Measurements from ENCODE around the gene FGF12.
"Not testable (repeated sequence)": the region's sequence is repeated elsewhere in the genome, so short reads cannot be mapped to it uniquely, and the experiment has no call there.

The FGF12 gene

GRCh38 chr3:192737506-192737905 is 10.2 kb upstream of the FGF12 start:
- no peaks in the 10 kb centered on the region for H3K27me3 ChIP-seq (ENCODE audit: control insufficient read depth in 1 of 2, insufficient read depth in 2 of 2, low read length in 2 of 2)
- H3K9me3 ChIP-seq (ENCODE audit: control insufficient read depth in 1 of 2, low read length in 2 of 2), result no peaks in the 10 kb centered on the region
- H3K4me3 ChIP-seq (ENCODE audit: low read depth in 1 of 2, low read length in 2 of 2), result no peak overlapping the region
- H3K4me1 ChIP-seq (ENCODE audit: control insufficient read depth in 1 of 2, insufficient read depth in 2 of 2, low read length in 2 of 2), result no peaks in the 10 kb centered on the region
- H3K36me3 ChIP-seq (ENCODE audit: control insufficient read depth in 1 of 2, insufficient read depth in 2 of 2, low read length in 2 of 2), result no peaks in the 10 kb centered on the region
- H3K9ac ChIP-seq (ENCODE audit: low read depth in 1 of 2, low read length in 2 of 2), result no peak overlapping the region
- no peak overlapping the region for H3K27ac ChIP-seq (ENCODE audit: low read depth, low read length)

DNA sequence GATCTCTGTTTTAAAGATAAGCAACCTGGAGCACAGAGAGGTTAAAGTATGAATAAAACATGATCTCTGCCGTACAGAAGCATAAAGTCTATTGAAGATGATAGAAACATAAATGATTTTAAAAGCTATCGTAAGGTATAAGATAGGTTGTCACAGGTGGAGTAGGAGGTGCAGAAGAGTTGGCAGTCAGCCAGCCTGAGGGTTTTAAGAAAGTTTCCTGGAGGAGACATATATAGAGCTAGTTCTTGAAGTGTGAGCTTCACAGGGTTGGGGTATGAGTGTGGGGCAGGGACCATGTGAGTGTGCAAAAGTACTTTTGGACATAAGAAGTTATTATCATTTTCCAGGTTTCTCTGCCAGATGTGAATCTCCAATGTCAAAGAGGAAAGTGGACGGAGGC is 3.9 kb upstream of the FGF12 start:
- Histone ChIP-seq H3K27ac (ENCODE audit: low read depth, low read length) (no peak overlapping the region), H3K9ac (ENCODE audit: low read depth in 1 of 2, low read length in 2 of 2) (no peak overlapping the region), H3K27me3 (ENCODE audit: control insufficient read depth in 1 of 2, insufficient read depth in 2 of 2, low read length in 2 of 2) (no peaks in the 10 kb centered on the region), H3K4me1 (ENCODE audit: control insufficient read depth in 1 of 2, insufficient read depth in 2 of 2, low read length in 2 of 2) (no peaks in the 10 kb centered on the region), H3K4me3 (ENCODE audit: low read depth in 1 of 2, low read length in 2 of 2) (no peak overlapping the region), H3K9me3 (ENCODE audit: control insufficient read depth in 1 of 2, low read length in 2 of 2) (no peaks in the 10 kb centered on the region), H3K36me3 (ENCODE audit: control insufficient read depth in 1 of 2, insufficient read depth in 2 of 2, low read length in 2 of 2) (no peaks in the 10 kb centered on the region)

DNA sequence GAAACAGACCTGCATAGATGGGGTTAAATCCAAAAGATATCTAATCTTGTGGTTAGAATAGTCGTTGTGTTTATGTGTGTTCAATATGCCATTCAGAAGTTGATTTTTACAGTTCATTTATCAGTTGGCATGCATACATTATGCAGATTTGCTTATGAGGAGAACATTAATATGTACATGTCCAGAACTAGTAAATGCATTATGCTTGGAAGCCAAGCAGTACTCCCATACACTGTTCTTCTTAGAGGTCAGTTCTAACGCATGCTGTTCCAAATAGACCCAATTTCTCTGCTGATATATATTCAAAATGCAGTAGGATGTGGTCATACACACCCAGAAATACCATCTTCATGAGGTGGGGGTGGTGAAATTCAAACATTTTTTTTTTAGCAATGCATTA is 956 bp downstream of the FGF12 start:
- no peaks in the 10 kb centered on the region for H3K9me3 ChIP-seq (ENCODE audit: control insufficient read depth in 1 of 2, low read length in 2 of 2)
- no peak overlapping the region for H3K9ac ChIP-seq (ENCODE audit: low read depth in 1 of 2, low read length in 2 of 2)
- no peaks in the 10 kb centered on the region for H3K4me1 ChIP-seq (ENCODE audit: control insufficient read depth in 1 of 2, insufficient read depth in 2 of 2, low read length in 2 of 2)
- no peak overlapping the region for H3K27ac ChIP-seq (ENCODE audit: low read depth, low read length)
- no peak overlapping the region for H3K4me3 ChIP-seq (ENCODE audit: low read depth in 1 of 2, low read length in 2 of 2)
- H3K27me3 ChIP-seq (ENCODE audit: control insufficient read depth in 1 of 2, insufficient read depth in 2 of 2, low read length in 2 of 2), result no peaks in the 10 kb centered on the region
- H3K36me3 ChIP-seq (ENCODE audit: control insufficient read depth in 1 of 2, insufficient read depth in 2 of 2, low read length in 2 of 2), result no peaks in the 10 kb centered on the region

DNA sequence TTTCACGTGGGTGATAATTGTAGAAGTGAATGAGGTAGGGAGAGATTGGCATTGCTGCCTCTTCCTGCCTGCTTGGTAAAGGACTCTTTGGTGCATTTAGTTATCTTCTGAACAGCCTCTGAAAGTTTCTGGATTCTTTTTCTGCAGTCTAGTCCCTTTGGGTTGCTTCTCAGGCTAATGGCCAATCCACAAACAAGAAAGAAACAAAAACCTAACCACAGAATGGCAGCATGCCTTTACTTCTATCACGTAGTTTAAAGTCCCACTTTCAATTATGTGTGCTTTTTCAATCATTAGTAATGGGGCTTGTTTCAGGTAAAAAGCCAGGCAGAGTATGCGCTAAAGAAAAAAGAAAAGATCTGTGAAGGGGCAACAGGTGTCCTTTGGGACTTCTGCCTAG is 7.4 kb downstream of the FGF12 start:
- Histone ChIP-seq H3K4me3 (ENCODE audit: low read depth in 1 of 2, low read length in 2 of 2) (no peak overlapping the region), H3K27ac (ENCODE audit: low read depth, low read length) (no peak overlapping the region)

GRCh38 chr3:192718156-192718555 is 9.2 kb downstream of the FGF12 start:
- Histone ChIP-seq H3K27ac (ENCODE audit: low read depth, low read length) (no peak overlapping the region), H3K36me3 (ENCODE audit: control insufficient read depth in 1 of 2, insufficient read depth in 2 of 2, low read length in 2 of 2) (no peaks in the 10 kb centered on the region), H3K27me3 (ENCODE audit: control insufficient read depth in 1 of 2, insufficient read depth in 2 of 2, low read length in 2 of 2) (no peaks in the 10 kb centered on the region)

More for the DNA sequence above, 7.4 kb downstream of the FGF12 start:
- Histone ChIP-seq H3K36me3 (ENCODE audit: control insufficient read depth in 1 of 2, insufficient read depth in 2 of 2, low read length in 2 of 2) (no peaks in the 10 kb centered on the region), H3K9me3 (ENCODE audit: control insufficient read depth in 1 of 2, low read length in 2 of 2) (no peaks in the 10 kb centered on the region), H3K9ac (ENCODE audit: low read depth in 1 of 2, low read length in 2 of 2) (no peak overlapping the region), H3K4me1 (ENCODE audit: control insufficient read depth in 1 of 2, insufficient read depth in 2 of 2, low read length in 2 of 2) (no peaks in the 10 kb centered on the region), H3K27me3 (ENCODE audit: control insufficient read depth in 1 of 2, insufficient read depth in 2 of 2, low read length in 2 of 2) (no peaks in the 10 kb centered on the region)

DNA sequence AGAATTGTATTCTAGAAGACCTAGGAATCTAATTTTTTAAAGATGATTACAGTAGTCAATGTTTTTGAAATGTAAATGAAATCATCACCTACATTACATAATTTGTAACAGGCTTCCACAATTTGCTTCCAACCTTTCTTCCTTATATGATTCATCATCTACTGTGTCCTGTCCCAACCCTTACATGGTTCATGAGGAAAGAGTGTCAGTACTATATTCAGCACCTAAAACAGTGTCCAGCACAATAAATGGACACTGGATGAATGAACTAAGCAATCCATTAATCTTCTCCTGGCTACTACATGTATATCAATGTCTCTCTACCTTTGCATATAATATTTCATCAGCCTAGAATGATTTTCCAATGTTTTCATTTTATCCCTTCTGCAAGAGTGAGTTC is 12.2 kb downstream of the FGF12 start:
- H3K27me3 ChIP-seq (ENCODE audit: control insufficient read depth in 1 of 2, insufficient read depth in 2 of 2, low read length in 2 of 2), result no peaks in the 10 kb centered on the region
- no peak overlapping the region for H3K9ac ChIP-seq (ENCODE audit: low read depth in 1 of 2, low read length in 2 of 2)
- H3K4me1 ChIP-seq (ENCODE audit: control insufficient read depth in 1 of 2, insufficient read depth in 2 of 2, low read length in 2 of 2), result no peaks in the 10 kb centered on the region
- no peaks in the 10 kb centered on the region for H3K36me3 ChIP-seq (ENCODE audit: control insufficient read depth in 1 of 2, insufficient read depth in 2 of 2, low read length in 2 of 2)
- no peaks in the 10 kb centered on the region for H3K9me3 ChIP-seq (ENCODE audit: control insufficient read depth in 1 of 2, low read length in 2 of 2)
- no peak overlapping the region for H3K27ac ChIP-seq (ENCODE audit: low read depth, low read length)
- H3K4me3 ChIP-seq (ENCODE audit: low read depth in 1 of 2, low read length in 2 of 2), result no peak overlapping the region

More at GRCh38 chr3:192718156-192718555, 9.2 kb downstream of the FGF12 start:
- H3K9me3 ChIP-seq (ENCODE audit: control insufficient read depth in 1 of 2, low read length in 2 of 2), result no peaks in the 10 kb centered on the region
- no peak overlapping the region for H3K4me3 ChIP-seq (ENCODE audit: low read depth in 1 of 2, low read length in 2 of 2)
- no peak overlapping the region for H3K9ac ChIP-seq (ENCODE audit: low read depth in 1 of 2, low read length in 2 of 2)
- H3K4me1 ChIP-seq (ENCODE audit: control insufficient read depth in 1 of 2, insufficient read depth in 2 of 2, low read length in 2 of 2), result no peaks in the 10 kb centered on the region

- H3K9me3 ChIP-seq (ENCODE audit: control insufficient read depth in 1 of 2, low read length in 2 of 2); H3K27me3 ChIP-seq (ENCODE audit: control insufficient read depth in 1 of 2, insufficient read depth in 2 of 2, low read length in 2 of 2); H3K36me3 ChIP-seq (ENCODE audit: control insufficient read depth in 1 of 2, insufficient read depth in 2 of 2, low read length in 2 of 2); H3K4me1 ChIP-seq (ENCODE audit: control insufficient read depth in 1 of 2, insufficient read depth in 2 of 2, low read length in 2 of 2); H3K27ac ChIP-seq (ENCODE audit: low read depth, low read length); H3K4me3 ChIP-seq (ENCODE audit: low read depth in 1 of 2, low read length in 2 of 2); H3K9ac ChIP-seq (ENCODE audit: low read depth in 1 of 2, low read length in 2 of 2): not testable (repeated sequence)
Measured at GRCh38 chr3:192711126-192711525, 16.2 kb downstream of the FGF12 start.

DNA sequence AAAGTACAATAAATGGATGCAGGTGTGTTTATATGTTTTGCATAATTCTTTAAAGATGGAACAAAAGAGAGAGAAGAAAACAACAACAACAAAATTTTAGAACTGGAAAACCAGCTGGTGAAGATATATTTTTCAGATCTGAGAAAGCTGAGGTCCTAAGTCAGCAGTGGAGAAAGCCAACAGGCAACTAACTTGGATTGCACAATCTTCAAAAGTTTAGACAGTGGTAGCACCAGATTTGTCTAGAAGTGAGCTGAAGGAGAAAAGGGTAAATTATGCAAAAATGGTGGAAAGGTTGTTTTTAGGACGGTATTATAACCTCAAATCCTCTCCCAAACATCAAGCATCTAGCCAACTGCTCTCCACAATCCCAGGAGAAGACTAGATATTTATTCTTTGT is 17.0 kb downstream of the FGF12 start:
- H3K9me3 ChIP-seq (ENCODE audit: control insufficient read depth in 1 of 2, low read length in 2 of 2), result no peaks in the 10 kb centered on the region
- H3K9ac ChIP-seq (ENCODE audit: low read depth in 1 of 2, low read length in 2 of 2), result no peak overlapping the region
- H3K27me3 ChIP-seq (ENCODE audit: control insufficient read depth in 1 of 2, insufficient read depth in 2 of 2, low read length in 2 of 2), result no peaks in the 10 kb centered on the region
- H3K4me3 ChIP-seq (ENCODE audit: low read depth in 1 of 2, low read length in 2 of 2), result no peak overlapping the region
- H3K4me1 ChIP-seq (ENCODE audit: control insufficient read depth in 1 of 2, insufficient read depth in 2 of 2, low read length in 2 of 2), result no peaks in the 10 kb centered on the region
- no peak overlapping the region for H3K27ac ChIP-seq (ENCODE audit: low read depth, low read length)
- no peaks in the 10 kb centered on the region for H3K36me3 ChIP-seq (ENCODE audit: control insufficient read depth in 1 of 2, insufficient read depth in 2 of 2, low read length in 2 of 2)

GRCh38 chr3:192706272-192706671 is 21.1 kb downstream of the FGF12 start:
- Histone ChIP-seq H3K27ac (ENCODE audit: low read depth, low read length) (no peak overlapping the region), H3K4me1 (ENCODE audit: control insufficient read depth in 1 of 2, insufficient read depth in 2 of 2, low read length in 2 of 2) (no peaks in the 10 kb centered on the region), H3K27me3 (ENCODE audit: control insufficient read depth in 1 of 2, insufficient read depth in 2 of 2, low read length in 2 of 2) (no peaks in the 10 kb centered on the region), H3K4me3 (ENCODE audit: low read depth in 1 of 2, low read length in 2 of 2) (no peak overlapping the region), H3K36me3 (ENCODE audit: control insufficient read depth in 1 of 2, insufficient read depth in 2 of 2, low read length in 2 of 2) (no peaks in the 10 kb centered on the region), H3K9me3 (ENCODE audit: control insufficient read depth in 1 of 2, low read length in 2 of 2) (no peaks in the 10 kb centered on the region), H3K9ac (ENCODE audit: low read depth in 1 of 2, low read length in 2 of 2) (no peak overlapping the region)

- Histone ChIP-seq H3K27ac (ENCODE audit: low read depth, low read length) (no peak overlapping the region), H3K4me3 (ENCODE audit: low read depth in 1 of 2, low read length in 2 of 2) (no peak overlapping the region), H3K27me3 (ENCODE audit: control insufficient read depth in 1 of 2, insufficient read depth in 2 of 2, low read length in 2 of 2) (no peaks in the 10 kb centered on the region), H3K9ac (ENCODE audit: low read depth in 1 of 2, low read length in 2 of 2) (no peak overlapping the region), H3K4me1 (ENCODE audit: control insufficient read depth in 1 of 2, insufficient read depth in 2 of 2, low read length in 2 of 2) (no peaks in the 10 kb centered on the region), H3K9me3 (ENCODE audit: control insufficient read depth in 1 of 2, low read length in 2 of 2) (no peaks in the 10 kb centered on the region), H3K36me3 (ENCODE audit: control insufficient read depth in 1 of 2, insufficient read depth in 2 of 2, low read length in 2 of 2) (no peaks in the 10 kb centered on the region)
Measured at GRCh38 chr3:192700885-192701284, 26.5 kb downstream of the FGF12 start.

GRCh38 chr3:192696943-192697587 is 30.3 kb downstream of the FGF12 start:
- Histone ChIP-seq H3K27ac (ENCODE audit: low read depth, low read length) (no peak overlapping the region), H3K27me3 (ENCODE audit: control insufficient read depth in 1 of 2, insufficient read depth in 2 of 2, low read length in 2 of 2) (no peaks in the 10 kb centered on the region), H3K4me3 (ENCODE audit: low read depth in 1 of 2, low read length in 2 of 2) (no peak overlapping the region), H3K9me3 (ENCODE audit: control insufficient read depth in 1 of 2, low read length in 2 of 2) (no peaks in the 10 kb centered on the region), H3K9ac (ENCODE audit: low read depth in 1 of 2, low read length in 2 of 2) (no peak overlapping the region), H3K4me1 (ENCODE audit: control insufficient read depth in 1 of 2, insufficient read depth in 2 of 2, low read length in 2 of 2) (no peaks in the 10 kb centered on the region), H3K36me3 (ENCODE audit: control insufficient read depth in 1 of 2, insufficient read depth in 2 of 2, low read length in 2 of 2) (no peaks in the 10 kb centered on the region)
